SJCRH30 (cell line): Measurements from ENCODE around the gene JPT2. TPM values are rescaled to one million over a fixed set of nuclear protein-coding genes. Genes with fewer than 3 reads are reported as not detected.
A peak's percentile ranks its signal among the peaks of the same experiment; 100 is the strongest.

Experiments
- DNase-seq, 2 experiments: peaks; one replicate each; pipeline ENCODE4 v3.0.0-alpha.2; 2015 to 2020
- H3K27ac ChIP-seq: fragments of 250-450 bp; sonication (Bioruptor Pico); 2 replicates; pipeline ENCODE4 v1.5.1; 2020; ENCODE audit warnings: mild to moderate bottlenecking, moderate library complexity
- H3K27me3 ChIP-seq: fragments of 250-450 bp; sonication (Bioruptor Pico); 2 replicates; pipeline ENCODE4 v1.5.1; 2020; ENCODE audit warnings: mild to moderate bottlenecking, moderate library complexity
- H3K36me3 ChIP-seq: fragments of 250-450 bp; sonication (Bioruptor Pico); 2 replicates; pipeline ENCODE4 v1.5.1; 2020; ENCODE audit warnings: mild to moderate bottlenecking, moderate library complexity
- H3K4me1 ChIP-seq: fragments of 250-450 bp; sonication (Bioruptor Pico); 2 replicates; pipeline ENCODE4 v1.5.1; 2020; ENCODE audit warnings: mild to moderate bottlenecking, moderate library complexity
- H3K4me3 ChIP-seq: fragments of 250-450 bp; sonication (Bioruptor Pico); 2 replicates; pipeline ENCODE4 v1.5.1; 2020; ENCODE audit warnings: mild to moderate bottlenecking, moderate library complexity
- H3K9me3 ChIP-seq: fragments of 250-450 bp; sonication (Bioruptor Pico); replicated peaks from 2 replicates; pipeline ENCODE4 v1.5.1; 2020; ENCODE audit warnings: mild to moderate bottlenecking, moderate library complexity
- total RNA-seq: library from RNA; depleted of rRNA; stranded (reverse); fragments of >200 nt; shearing (Covaris generic); gene quantifications from 2 replicates; pipeline ENCODE4 v1.2.3, GENCODE V29; 2014

JPT2 gene
- total RNA-seq, 1 experiment from 2014 or later = 87.4 TPM

GRCh38 chr16:1657841-1658240 is 20.2 kb upstream of the JPT2 start:
- H3K4me1 ChIP-seq = no peaks in the 10 kb centered on the region
- no peak overlapping the region for H3K4me3 ChIP-seq
- no peak overlapping the region for H3K27ac ChIP-seq
- peaks cover 6% of the 10 kb centered on the region for H3K36me3 ChIP-seq
- H3K27me3 ChIP-seq = no peaks in the 10 kb centered on the region
- no peak for DNase-seq
- H3K9me3 ChIP-seq = no peaks in the 10 kb centered on the region

GRCh38 chr16:1659031-1659430 is 19.0 kb upstream of the JPT2 start:
- Histone ChIP-seq H3K9me3 (no peaks in the 10 kb centered on the region), H3K4me1 (no peaks in the 10 kb centered on the region), H3K27me3 (no peaks in the 10 kb centered on the region), H3K36me3 (peaks cover 11% of the 10 kb centered on the region), H3K4me3 (no peak overlapping the region), H3K27ac (no peak overlapping the region)
- no peak for DNase-seq

GRCh38 chr16:1661826-1662225 is 16.3 kb upstream of the JPT2 start:
- Histone ChIP-seq H3K4me1 (no peaks in the 10 kb centered on the region), H3K27me3 (no peaks in the 10 kb centered on the region), H3K27ac (no peak overlapping the region), H3K9me3 (no peaks in the 10 kb centered on the region), H3K4me3 (no peak overlapping the region), H3K36me3 (peaks cover 11% of the 10 kb centered on the region; the same call in 1 of the 2 replicates)
- DNase-seq = no peak

GRCh38 chr16:1662543-1662942 is 15.5 kb upstream of the JPT2 start:
- Histone ChIP-seq H3K4me3 (no peak overlapping the region), H3K36me3 (peaks cover 11% of the 10 kb centered on the region; the same call in 1 of the 2 replicates)
- DNase-seq = no peak

GRCh38 chr16:1665829-1666228 is 12.2 kb upstream of the JPT2 start:
- no peaks in the 10 kb centered on the region for H3K27me3 ChIP-seq
- no peak for DNase-seq
- no peak overlapping the region for H3K4me3 ChIP-seq
- no peaks in the 10 kb centered on the region for H3K4me1 ChIP-seq
- no peaks in the 10 kb centered on the region for H3K9me3 ChIP-seq
- H3K36me3 ChIP-seq = peaks cover 10% of the 10 kb centered on the region; the same call in 1 of the 2 replicates
- H3K27ac ChIP-seq = no peak overlapping the region

More at GRCh38 chr16:1662543-1662942, 15.5 kb upstream of the JPT2 start:
- H3K27ac ChIP-seq = no peak overlapping the region
- no peaks in the 10 kb centered on the region for H3K4me1 ChIP-seq
- H3K27me3 ChIP-seq = no peaks in the 10 kb centered on the region
- no peaks in the 10 kb centered on the region for H3K9me3 ChIP-seq

GRCh38 chr16:1666316-1666715 is 11.8 kb upstream of the JPT2 start:
- peaks cover 10% of the 10 kb centered on the region; the same call in 1 of the 2 replicates for H3K36me3 ChIP-seq
- DNase-seq = no peak
- H3K27ac ChIP-seq = no peak overlapping the region
- no peak overlapping the region for H3K4me3 ChIP-seq
- H3K4me1 ChIP-seq = no peaks in the 10 kb centered on the region
- H3K27me3 ChIP-seq = no peaks in the 10 kb centered on the region
- no peaks in the 10 kb centered on the region for H3K9me3 ChIP-seq

- Histone ChIP-seq H3K36me3 (peaks cover 16% of the 10 kb centered on the region; the same call in 1 of the 2 replicates), H3K27me3 (no peaks in the 10 kb centered on the region), H3K4me1 (no peaks in the 10 kb centered on the region), H3K9me3 (no peaks in the 10 kb centered on the region), H3K27ac (no peak overlapping the region), H3K4me3 (no peak overlapping the region)
- no peak for DNase-seq
These were observed 10.8 kb upstream of the JPT2 start for GRCh38 chr16:1667271-1667670.

GRCh38 chr16:1667916-1668315 is 10.2 kb upstream of the JPT2 start:
- Histone ChIP-seq H3K4me3 (no peak overlapping the region), H3K27me3 (no peaks in the 10 kb centered on the region), H3K27ac (no peak overlapping the region), H3K9me3 (no peaks in the 10 kb centered on the region), H3K4me1 (no peaks in the 10 kb centered on the region), H3K36me3 (peaks cover 16% of the 10 kb centered on the region; the same call in 1 of the 2 replicates)
- DNase-seq = no peak

- no peak for DNase-seq
- Histone ChIP-seq H3K27ac (no peak overlapping the region), H3K4me3 (no peak overlapping the region), H3K4me1 (no peaks in the 10 kb centered on the region), H3K27me3 (no peaks in the 10 kb centered on the region), H3K9me3 (no peaks in the 10 kb centered on the region), H3K36me3 (peaks cover 11% of the 10 kb centered on the region; the same call in 1 of the 2 replicates)
These were observed 9.3 kb upstream of the JPT2 start for GRCh38 chr16:1668612-1669319.

- Histone ChIP-seq H3K27me3 (no peaks in the 10 kb centered on the region), H3K4me1 (peaks cover 4% of the 10 kb centered on the region; the same call in 1 of the 2 replicates), H3K36me3 (peaks cover 11% of the 10 kb centered on the region; the same call in 1 of the 2 replicates), H3K9me3 (no peaks in the 10 kb centered on the region), H3K4me3 (no peak overlapping the region), H3K27ac (no peak overlapping the region)
- no peak for DNase-seq
These were observed 8.4 kb upstream of the JPT2 start for GRCh38 chr16:1669698-1670097.

- Histone ChIP-seq H3K36me3 (peaks cover 11% of the 10 kb centered on the region; the same call in 1 of the 2 replicates), H3K9me3 (no peaks in the 10 kb centered on the region), H3K27ac (no peak overlapping the region), H3K27me3 (no peaks in the 10 kb centered on the region), H3K4me1 (peaks cover 8% of the 10 kb centered on the region; the same call in 1 of the 2 replicates), H3K4me3 (no peak overlapping the region)
- DNase-seq = no peak
These were observed 7.7 kb upstream of the JPT2 start for GRCh38 chr16:1670371-1670770.

GRCh38 chr16:1670866-1671265 is 7.2 kb upstream of the JPT2 start:
- no peak for DNase-seq

GRCh38 chr16:1673424-1674151 is 4.5 kb upstream of the JPT2 start:
- Histone ChIP-seq H3K27me3 (no peaks in the 10 kb centered on the region), H3K27ac (no peak overlapping the region), H3K4me1 (peaks cover 10% of the 10 kb centered on the region; the same call in 1 of the 2 replicates), H3K9me3 (no peaks in the 10 kb centered on the region), H3K4me3 (no peak overlapping the region), H3K36me3 (peaks cover 7% of the 10 kb centered on the region; the same call in 1 of the 2 replicates)
- no peak for DNase-seq

More at GRCh38 chr16:1670866-1671265, 7.2 kb upstream of the JPT2 start:
- H3K4me3 ChIP-seq = no peak overlapping the region
- H3K27me3 ChIP-seq = no peaks in the 10 kb centered on the region
- H3K36me3 ChIP-seq = peaks cover 11% of the 10 kb centered on the region; the same call in 1 of the 2 replicates
- H3K4me1 ChIP-seq = peaks cover 10% of the 10 kb centered on the region; the same call in 1 of the 2 replicates
- H3K9me3 ChIP-seq = no peaks in the 10 kb centered on the region
- H3K27ac ChIP-seq = no peak overlapping the region

- DNase-seq = peak in 1 of 2 experiments; percentile 20
- H3K4me1 ChIP-seq = peaks cover 14% of the 10 kb centered on the region; the same call in 1 of the 2 replicates
- H3K4me3 ChIP-seq = no peak overlapping the region
- H3K27me3 ChIP-seq = no peaks in the 10 kb centered on the region
- peak overlapping the region; percentile 30; the same call in 1 of the 2 replicates for H3K27ac ChIP-seq
- H3K9me3 ChIP-seq = no peaks in the 10 kb centered on the region
- H3K36me3 ChIP-seq = peaks cover 5% of the 10 kb centered on the region; the same call in 1 of the 2 replicates
These were observed 3.8 kb upstream of the JPT2 start for GRCh38 chr16:1674306-1674705.
